Heart left ventricle (tissue), 16 donors: ENCODE results near the gene ERC1. TPM values are rescaled to one million over a fixed set of nuclear protein-coding genes. Genes with fewer than 3 reads are reported as not detected.
A peak's percentile ranks its signal among the peaks of the same experiment; 100 is the strongest.

Experiments
- ATAC-seq, 4 donors: fragments of 200-7000 bp; cut with Tn5 transposase; one replicate each; pipeline ENCODE4 v1.9.1; 2020 to 2022; ENCODE audit warnings: moderate library complexity in 4 of 4, mild to moderate bottlenecking in 3 of 4, moderate number of reproducible peaks in 1 of 4
- DNase-seq, 5 donors: peaks; one replicate each; pipeline ENCODE4 v3.0.0-alpha.2; 2020
- H3K27ac ChIP-seq, 12 donors: fragments of 200-600 bp; sonication (generic) in 4 of 12; one replicate each; pipeline versions ENCODE4 v1.5.0 to v1.8.0; 2016 to 2022; ENCODE audit warnings: mild to moderate bottlenecking in 2 of 12
- H3K27me3 ChIP-seq, 9 donors: fragments of 200-600 bp; sonication (generic) in 2 of 9; one replicate each; pipeline versions ENCODE4 v1.5.1 to v1.8.0; 2016 to 2022; ENCODE audit warnings: mild to moderate bottlenecking in 3 of 9
- H3K36me3 ChIP-seq, 9 donors: fragments of 200-600 bp; sonication (generic) in 2 of 9; one replicate each; pipeline versions ENCODE4 v1.5.0 to v1.8.0; 2018 to 2022; ENCODE audit warnings: mild to moderate bottlenecking in 2 of 9
- H3K4me1 ChIP-seq, 12 donors: fragments of 200-600 bp; sonication (generic) in 4 of 12; one replicate each; pipeline versions ENCODE4 v1.5.0 to v1.8.0; 2016 to 2022; ENCODE audit warnings: mild to moderate bottlenecking in 3 of 12
- H3K4me3 ChIP-seq, 12 donors: fragments of 200-600 bp; sonication (generic) in 4 of 12; one replicate each; pipeline versions ENCODE4 v1.5.0 to v1.8.0; 2017 to 2022; ENCODE audit warnings: mild to moderate bottlenecking in 9 of 12, moderate library complexity in 4 of 12
- H3K9me3 ChIP-seq, 12 donors: fragments of 200-600 bp; sonication (generic) in 4 of 12; one replicate each; pipeline versions ENCODE4 v1.5.0 to v1.8.0; 2016 to 2022; ENCODE audit warnings: mild to moderate bottlenecking in 1 of 12
- CTCF ChIP-seq, 12 donors: fragments of 200-600 bp; sonication (generic) in 4 of 12; IDR thresholded peaks; one replicate each; pipeline versions ENCODE4 v1.5.0 to v1.8.0; 2018 to 2022; ENCODE audit warnings: antibody characterized with exemption in 12 of 12, mild to moderate bottlenecking in 5 of 12
- POLR2A ChIP-seq, 2 donors: fragments of 450-650 bp; IDR thresholded peaks; one replicate each; pipeline ENCODE4 v1.6.1; 2017; ENCODE audit warnings: antibody characterized with exemption in 2 of 2, mild to moderate bottlenecking in 2 of 2, moderate library complexity in 2 of 2
- WGBS, 4 donors: extraction: QIAGEN DNeasy Blood & Tissue Kit in 2 of 4; methylation state at CpG; one replicate each; pipeline versions ENCODE4 v1.1.5 to v1.1.7; 2013 to 2018; 5-methylcytosine and 5-hydroxymethylcytosine counted together
- intact Hi-C, 10 donors: fragments of 100-400 bp; cut with DNase I; formaldehyde crosslinking; loops; one replicate each; pipeline versions ENCODE4 v1.11.1 to v1.14.2; 2022
- polyA plus RNA-seq, 2 donors: library from polyadenylated mRNA; stranded (reverse); fragments of 200-250 nt; gene quantifications; one replicate each; pipeline ENCODE4 v1.2.3, GENCODE V29; 2013
- total RNA-seq, 9 donors: library from RNA; depleted of rRNA in 2 of 9; stranded (reverse); fragments of >200 nt in 2 of 9; fragmentation: NEBNext Ultra II Directional in 3 of 9; extraction: Animal tissue kit (Norgen Biotek cat#: 25700) in 3 of 9; gene quantifications; one replicate each; pipeline versions ENCODE4 v1.1.0 to v1.2.4, GENCODE V29; 2016 to 2023
- donor health status: ischemic (EF 13 %, LVEDD 7.1; RV severe dilation, severe dysfunction).
- donor health status: healthy with polysubstance abuse.
- donor health status: DM: no; HTN: yes; CAD: no.
- donor health status: DM: no; HTN: no; CAD: no.
- donor health status: ischemic (EF 25% LVEDD 6.9; RV normal size, moderate dysfunction).
- donor health status: ischemic (EF 25% LVEDD 5.7; RV mildly dilated, moderate dysfunction).
- donor health status: healthy.
- donor health status: DM: yes; HTN: yes; CAD: no.
- donor health status: ischemic (EF 35%, LVEDD 5.7; RV mildly dilated, moderate dysfunction).
- donor health status: nonischemic (EF 11% LVEDD 7.7; RV severe dilation, severe dysfunction).
- donor health status: DM: yes; HTN: yes; CAD: no.
- donor health status: PGD.
- donor health status: ischemic (EF 29% LVEDD 5.4; RV normal size, mild dysfunction).
- donor health status: nonischemic (EF 23%, LVEDD 6.1; RV moderate dilation, normal function).

ERC1 gene
- total and polyA plus RNA-seq, 11 donors, result 13.5 to 84.0 (median 47.9) TPM

GRCh38 chr12:1306817-1307216, 315.8 kb downstream of the ERC1 start:
- DNase-seq (no peak), ATAC-seq (peak in 1 of 4 donors; percentile 40)
- Histone ChIP-seq H3K4me3 (no peak overlapping the region), H3K36me3 (no peaks in the 10 kb centered on the region), H3K4me1 (peaks cover 3 to 62% (median 24%) of the 10 kb centered on the region in 12 donors), H3K27me3 (no peaks in the 10 kb centered on the region), H3K9me3 (no peaks in the 10 kb centered on the region), H3K27ac (peak overlapping the region in 2 of 12 donors; percentile 73 to 87)
- TF ChIP-seq CTCF (IDR thresholded peaks at IDR 0.05) (no peak), POLR2A (IDR thresholded peaks at IDR 0.05) (no peak)
- 43 to 57% (median 52%) methylated on average over 4 of the region's 4 CpGs for WGBS, 4 donors
- intact Hi-C loops, result no loop called here

GRCh38 chr12:1307796-1308195, 316.8 kb downstream of the ERC1 start:
- 94 to 96% (median 95%) methylated on average over 1 of the region's 1 CpG for WGBS, 4 donors
- no peak overlapping the region for H3K4me3 ChIP-seq
- no peak for ATAC-seq
- H3K36me3 ChIP-seq, result no peaks in the 10 kb centered on the region
- DNase-seq, result no peak
- TF ChIP-seq CTCF (IDR thresholded peaks at IDR 0.05), result no peak
- TF ChIP-seq POLR2A (IDR thresholded peaks at IDR 0.05), result no peak
- peaks cover 3 to 62% (median 24%) of the 10 kb centered on the region in 12 donors for H3K4me1 ChIP-seq
- H3K27me3 ChIP-seq, result no peaks in the 10 kb centered on the region
- intact Hi-C loops, result no loop called here
- no peaks in the 10 kb centered on the region for H3K9me3 ChIP-seq
- H3K27ac ChIP-seq, result peak overlapping the region in 1 of 12 donors; percentile 87

GRCh38 chr12:1309613-1310012, 318.6 kb downstream of the ERC1 start:
- no peak for TF ChIP-seq CTCF (IDR thresholded peaks at IDR 0.05)
- no peaks in the 10 kb centered on the region for H3K27me3 ChIP-seq
- 75 to 83% (median 79%) methylated on average over 8 of the region's 8 CpGs for WGBS, 4 donors
- H3K27ac ChIP-seq, result peak overlapping the region in 1 of 12 donors; percentile 87
- ATAC-seq (no peak), DNase-seq (no peak)
- no peak overlapping the region for H3K4me3 ChIP-seq
- intact Hi-C loops, result no loop called here
- peaks cover 0 to 16% (median 2%) of the 10 kb centered on the region in 12 donors for H3K9me3 ChIP-seq
- H3K36me3 ChIP-seq, result peaks cover 0 to 10% (median 0%) of the 10 kb centered on the region in 9 donors
- peaks cover 3 to 62% (median 24%) of the 10 kb centered on the region in 12 donors for H3K4me1 ChIP-seq

- H3K27me3 ChIP-seq, result no peaks in the 10 kb centered on the region
- DNase-seq (no peak), ATAC-seq (peak in 3 of 4 donors; percentile 57 to 79 (median 61))
- no peak overlapping the region for H3K27ac ChIP-seq
- TF ChIP-seq CTCF (IDR thresholded peaks at IDR 0.05), result no peak
- no peak for TF ChIP-seq POLR2A (IDR thresholded peaks at IDR 0.05)
- 40 to 52% (median 46%) methylated on average over 4 of the region's 4 CpGs for WGBS, 4 donors
- H3K9me3 ChIP-seq, result peaks cover 0 to 23% (median 5%) of the 10 kb centered on the region in 12 donors
- H3K4me3 ChIP-seq, result no peak overlapping the region
- peaks cover 0 to 20% (median 0%) of the 10 kb centered on the region in 9 donors for H3K36me3 ChIP-seq
- intact Hi-C loops, result no loop called here
- H3K4me1 ChIP-seq, result peaks cover 3 to 51% (median 20%) of the 10 kb centered on the region in 12 donors
Observed at GRCh38 chr12:1310653-1311052, 319.6 kb downstream of the ERC1 start.
